WI38 (cell line): ENCODE measurements around the gene LYRM4.

Source experiments
- H3K4me3 ChIP-seq: 2 replicates; pipeline ENCODE4 v1.5.1; 2011; ENCODE audit warnings: low read depth, mild to moderate bottlenecking, control low read depth, low read length
- TF ChIP-seq, protein P1 (sequence below): IDR thresholded peaks from 2 replicates; pipeline ENCODE4 v1.5.1; 2012; ENCODE audit warnings: low read depth, mild to moderate bottlenecking, control low read depth, low read length

LYRM4 gene

DNA sequence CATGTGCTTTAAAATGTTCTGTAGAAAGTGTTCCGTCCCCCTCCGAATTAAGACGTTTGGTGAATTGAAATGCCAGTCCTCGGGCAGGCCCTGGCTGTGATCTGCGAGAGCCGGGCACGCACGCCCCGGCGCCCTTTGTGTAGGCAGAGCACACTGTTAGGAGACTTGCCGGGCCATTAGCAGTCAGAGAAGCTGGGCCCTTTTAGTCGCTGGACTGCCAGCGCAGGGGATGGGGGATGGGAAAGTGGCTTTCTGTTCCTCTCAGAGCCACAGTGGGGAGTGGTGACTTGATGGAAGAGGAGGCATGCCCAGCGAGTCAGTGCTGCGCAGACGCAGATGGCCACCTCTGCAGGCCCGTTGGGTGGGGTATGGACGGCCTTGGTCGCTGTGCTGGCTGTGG, 173.4 kb downstream of the LYRM4 start:
- TF ChIP-seq, protein P1, sequence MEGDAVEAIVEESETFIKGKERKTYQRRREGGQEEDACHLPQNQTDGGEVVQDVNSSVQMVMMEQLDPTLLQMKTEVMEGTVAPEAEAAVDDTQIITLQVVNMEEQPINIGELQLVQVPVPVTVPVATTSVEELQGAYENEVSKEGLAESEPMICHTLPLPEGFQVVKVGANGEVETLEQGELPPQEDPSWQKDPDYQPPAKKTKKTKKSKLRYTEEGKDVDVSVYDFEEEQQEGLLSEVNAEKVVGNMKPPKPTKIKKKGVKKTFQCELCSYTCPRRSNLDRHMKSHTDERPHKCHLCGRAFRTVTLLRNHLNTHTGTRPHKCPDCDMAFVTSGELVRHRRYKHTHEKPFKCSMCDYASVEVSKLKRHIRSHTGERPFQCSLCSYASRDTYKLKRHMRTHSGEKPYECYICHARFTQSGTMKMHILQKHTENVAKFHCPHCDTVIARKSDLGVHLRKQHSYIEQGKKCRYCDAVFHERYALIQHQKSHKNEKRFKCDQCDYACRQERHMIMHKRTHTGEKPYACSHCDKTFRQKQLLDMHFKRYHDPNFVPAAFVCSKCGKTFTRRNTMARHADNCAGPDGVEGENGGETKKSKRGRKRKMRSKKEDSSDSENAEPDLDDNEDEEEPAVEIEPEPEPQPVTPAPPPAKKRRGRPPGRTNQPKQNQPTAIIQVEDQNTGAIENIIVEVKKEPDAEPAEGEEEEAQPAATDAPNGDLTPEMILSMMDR: no peak

DNA sequence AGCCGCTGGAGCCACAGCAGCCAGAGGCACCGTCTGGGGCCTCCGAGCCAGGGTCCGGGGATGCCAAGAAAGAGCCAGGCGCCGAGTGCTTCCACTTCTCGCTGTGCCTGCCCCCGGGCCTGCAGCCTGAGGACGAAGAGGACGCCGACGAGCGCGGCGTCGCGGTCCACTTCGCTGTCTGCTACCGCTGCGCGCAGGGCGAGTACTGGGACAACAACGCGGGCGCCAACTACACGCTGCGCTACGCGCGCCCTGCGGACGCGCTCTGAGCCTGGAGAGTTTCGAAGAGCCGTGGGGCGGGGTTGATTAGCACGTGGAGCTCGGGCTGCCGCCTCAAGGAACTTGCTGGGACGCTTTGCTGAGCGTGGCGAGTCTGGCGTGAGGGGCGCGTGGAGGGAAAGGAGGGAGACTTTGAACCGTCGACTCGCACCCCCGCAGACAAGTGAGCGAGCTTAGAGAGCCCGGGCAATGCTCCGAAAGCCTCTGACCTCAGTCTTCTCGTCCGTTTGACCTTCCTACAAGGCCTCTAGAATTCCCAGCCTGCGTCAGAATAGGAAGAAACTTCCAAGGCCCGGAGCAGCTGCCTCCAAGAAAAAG, 174.4 kb downstream of the LYRM4 start:
- H3K4me3 ChIP-seq: peak overlapping the region; percentile 57
- TF ChIP-seq, protein P1: no peak

More for the DNA sequence above, 173.4 kb downstream of the LYRM4 start:
- no peak overlapping the region for H3K4me3 ChIP-seq

GRCh38 chr6:5085648-5086293, 175.0 kb downstream of the LYRM4 start:
- TF ChIP-seq, protein P1: no peak
- peak overlapping the region; percentile 57 for H3K4me3 ChIP-seq

- TF ChIP-seq, protein P1: no peak
- peak within 1 kb of the TSS; percentile 57 for H3K4me3 ChIP-seq
Measured at GRCh38 chr6:5084781-5085647, 175.7 kb downstream of the LYRM4 start, which contains the start of gene PPP1R3G. PPP1R3G (plus strand) TSS chr6:5085341; CDS start chr6:5085486, 145 bp downstream.

DNA sequence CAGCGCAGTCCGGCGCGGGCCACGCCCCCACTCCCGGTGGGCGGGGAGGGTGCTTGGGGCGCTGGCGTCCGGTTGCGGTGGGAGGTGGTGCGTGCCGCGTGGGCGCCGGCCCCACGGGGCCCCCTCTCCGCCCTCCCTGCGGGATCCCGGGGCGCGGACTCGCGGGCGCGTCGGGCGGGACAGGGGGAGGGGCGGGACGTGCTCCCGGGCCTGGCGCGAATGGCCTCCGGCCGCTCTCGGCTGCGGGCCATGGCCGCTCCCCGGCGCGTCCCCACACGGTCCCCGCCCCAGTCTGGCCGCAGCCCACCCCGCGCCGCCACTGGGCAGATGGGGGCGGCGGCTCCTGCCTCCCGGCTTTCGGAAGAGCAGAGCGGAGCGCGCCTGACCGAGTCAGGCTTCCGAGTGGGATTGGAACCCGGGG, 176.4 kb downstream of the LYRM4 start:
- TF ChIP-seq, protein P1: no peak
- peak overlapping the region; percentile 57 for H3K4me3 ChIP-seq

DNA sequence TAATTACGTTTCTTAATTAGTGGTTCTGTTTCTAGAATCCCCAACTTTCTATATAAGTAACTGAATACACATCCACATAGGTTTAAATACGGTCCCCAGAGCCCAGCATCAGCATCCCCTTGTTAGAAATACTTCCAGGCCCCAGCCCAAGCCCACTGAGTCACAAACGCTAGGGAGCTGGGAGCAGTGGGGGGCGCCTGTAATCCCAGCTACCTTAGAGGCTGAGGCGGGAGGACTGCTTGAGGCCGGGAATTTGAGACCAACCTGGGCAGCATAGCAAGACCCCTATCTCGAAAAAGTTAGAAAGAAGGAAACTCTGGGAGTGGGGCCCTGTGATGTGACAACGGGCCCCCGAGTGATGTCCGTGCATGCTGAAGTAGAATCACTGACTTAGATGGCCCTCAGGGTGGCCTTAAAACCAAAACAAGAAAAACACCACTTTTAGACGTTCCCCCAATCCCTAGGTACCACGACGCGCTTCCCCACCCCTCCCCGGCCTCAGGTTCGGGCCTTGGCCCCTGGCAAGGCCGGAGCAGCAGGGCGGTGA, 176.9 kb downstream of the LYRM4 start:
- H3K4me3 ChIP-seq: no peak overlapping the region
- TF ChIP-seq, protein P1: no peak
